ENCODE data around the gene NR6A1. TPM values are rescaled to one million over a fixed set of nuclear protein-coding genes. Genes with fewer than 3 reads are reported as not detected.

NR6A1 gene
- total RNA-seq, 1 donor from 2014 or later: 1.7 TPM

DNA sequence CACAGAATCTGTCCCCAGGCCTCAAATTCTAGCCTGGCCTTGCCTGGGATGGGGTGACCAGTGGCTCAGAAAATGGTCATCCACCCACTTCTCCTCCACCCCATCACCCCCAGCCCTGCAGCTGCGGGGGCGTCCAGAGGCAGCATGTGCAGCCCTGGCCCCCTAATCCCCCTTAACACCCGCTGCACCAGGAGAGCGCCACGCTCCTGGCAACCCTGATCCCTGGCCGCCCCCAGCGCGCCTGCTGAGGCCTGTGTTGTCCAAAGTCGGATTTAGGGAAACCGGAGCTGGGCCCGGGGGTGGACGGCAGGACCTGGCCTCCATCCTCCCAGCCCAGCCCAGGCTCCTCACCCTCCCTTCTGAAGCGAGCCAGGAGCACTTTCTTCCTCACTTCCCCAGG is 285.9 kb downstream of the NR6A1 start:
- ATAC-seq: no peak

DNA sequence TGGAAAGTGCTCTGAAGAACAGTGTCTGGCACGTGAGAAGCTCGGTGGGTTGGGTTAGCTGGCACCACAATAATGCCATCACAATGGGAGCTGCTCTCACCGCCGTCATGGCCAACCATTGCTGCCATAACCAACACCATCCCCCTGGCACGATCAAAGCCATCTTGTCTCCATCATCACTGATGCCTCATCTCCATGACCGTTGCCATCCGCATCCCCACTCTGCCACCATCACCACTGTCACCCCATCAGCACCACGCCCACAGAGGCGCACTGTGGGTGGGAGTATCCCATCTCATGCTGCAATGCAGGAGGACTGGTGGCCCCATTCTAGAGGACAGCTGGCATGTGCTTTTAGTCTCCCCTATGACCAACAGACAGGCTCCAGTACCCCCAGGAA is 287.6 kb downstream of the NR6A1 start:
- ATAC-seq: no peak

DNA sequence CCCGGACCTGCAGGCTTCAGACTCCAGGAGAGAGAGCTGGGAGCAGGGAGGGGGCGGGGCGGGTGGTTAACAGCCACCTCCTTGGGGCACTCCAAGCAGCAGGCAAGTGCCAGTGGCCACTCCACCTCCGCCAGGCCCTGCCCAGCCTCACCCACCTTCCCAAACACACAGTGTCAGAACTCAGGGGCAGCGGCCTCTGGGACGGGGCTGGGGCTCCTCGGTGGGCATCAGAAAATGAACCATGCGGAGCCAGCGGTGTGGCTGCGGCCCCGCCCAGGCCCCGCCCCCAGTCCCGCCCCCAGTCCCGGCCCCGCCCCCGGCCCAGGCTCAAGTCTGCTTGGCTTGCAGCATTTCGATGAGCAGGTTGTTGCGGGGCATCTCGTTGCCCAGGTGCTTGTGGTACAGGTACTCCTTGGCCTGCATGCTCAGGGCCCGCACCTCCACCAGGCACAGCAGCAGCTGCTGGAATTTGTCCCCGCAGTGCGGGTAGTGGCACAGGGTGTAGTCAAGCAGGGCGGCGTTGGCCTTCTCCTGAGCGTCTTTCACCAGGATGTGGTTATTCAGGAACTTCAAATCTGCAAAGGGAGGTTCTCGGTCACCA is 288.6 kb downstream of the NR6A1 start:
- no peak for ATAC-seq

DNA sequence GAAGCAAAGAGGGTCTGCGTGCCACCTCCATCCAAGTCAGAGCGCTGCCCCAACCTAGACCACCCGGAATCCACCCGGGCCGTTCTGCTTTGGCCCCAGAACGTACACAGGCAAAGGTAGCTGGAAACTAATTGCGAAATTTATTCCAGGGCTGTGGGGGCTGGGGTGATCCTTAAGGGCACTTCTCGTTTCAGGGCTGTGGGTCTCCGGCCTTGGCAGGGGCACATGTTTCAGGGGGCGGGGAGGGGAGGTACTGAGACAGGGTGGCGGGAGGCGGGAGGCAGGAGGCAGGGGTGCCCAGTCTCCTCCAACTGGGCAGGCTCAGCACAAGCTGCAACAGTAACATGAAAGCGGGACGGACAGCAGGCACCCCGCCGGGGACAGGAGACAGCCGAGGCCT is 290.0 kb downstream of the NR6A1 start:
- ATAC-seq: no peak

DNA sequence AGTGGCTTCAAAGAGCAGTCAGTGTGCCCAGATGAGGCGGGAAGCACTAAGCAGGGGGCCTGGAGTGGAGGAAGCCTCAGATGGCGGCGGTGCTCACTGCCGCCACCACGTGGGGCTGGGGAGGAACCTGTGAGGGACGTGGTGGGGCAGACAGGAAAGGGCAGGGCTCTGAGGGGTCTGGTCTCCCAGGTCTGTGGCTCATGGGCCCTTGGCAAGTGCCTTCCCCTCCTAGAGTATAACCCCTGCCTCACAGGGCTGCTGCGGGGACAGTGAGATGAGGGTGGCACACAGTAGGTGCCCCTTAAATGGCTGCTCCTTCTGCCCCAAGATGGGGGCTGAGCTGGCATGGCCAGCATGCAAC is 290.5 kb downstream of the NR6A1 start:
- ATAC-seq: no peak

DNA sequence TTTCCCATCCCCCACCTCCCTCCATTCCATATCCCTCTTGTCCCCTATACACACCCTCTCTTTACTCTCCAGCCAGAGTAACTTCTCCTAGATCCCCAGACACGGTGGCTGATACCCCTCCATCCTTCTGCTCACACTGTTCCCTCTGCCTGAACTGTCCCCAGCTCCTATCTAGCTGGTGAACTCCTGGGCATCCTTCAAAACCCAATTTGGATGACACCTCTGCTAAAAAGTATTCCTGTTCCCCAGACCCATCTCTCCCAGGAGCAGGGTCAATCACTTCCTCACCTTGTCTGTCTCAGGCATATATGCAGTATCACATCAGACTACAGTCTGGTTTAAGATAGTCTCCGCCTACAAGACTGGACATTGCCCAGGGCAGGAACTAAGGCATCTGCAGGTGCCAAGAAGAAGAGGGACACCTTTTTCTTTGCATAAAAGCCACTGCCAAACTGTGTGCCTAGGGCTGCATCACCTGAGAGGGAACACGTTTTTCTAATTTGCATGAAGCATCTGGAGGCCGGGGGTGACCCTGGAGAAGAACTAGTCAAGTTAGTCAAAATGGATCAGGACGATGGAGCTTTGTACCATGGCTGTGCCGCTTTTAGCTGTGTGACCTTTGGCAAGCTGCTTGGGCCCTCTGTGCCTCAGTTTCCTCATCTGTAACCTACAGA is 291.0 kb downstream of the NR6A1 start:
- ATAC-seq: no peak

DNA sequence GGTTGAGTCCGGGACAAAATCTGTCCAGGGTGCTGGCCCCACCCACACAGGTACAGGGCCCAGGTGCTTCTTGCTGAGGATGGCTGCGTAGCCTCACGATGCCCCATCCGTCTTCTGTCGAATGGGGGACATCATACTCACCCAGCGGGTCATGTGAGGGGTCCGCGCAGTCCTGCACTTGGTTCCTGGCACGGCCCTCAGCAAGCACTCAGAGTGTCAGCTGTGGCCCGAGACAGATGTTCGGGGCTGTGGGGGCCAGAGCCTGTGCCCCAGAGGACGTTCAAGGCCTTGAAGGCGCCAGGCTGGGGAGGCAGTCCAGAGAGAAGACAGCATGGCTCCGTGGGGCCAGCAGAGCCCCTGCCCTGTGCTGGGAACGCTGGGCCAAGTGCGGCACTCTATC is 291.7 kb downstream of the NR6A1 start:
- ATAC-seq: no peak

DNA sequence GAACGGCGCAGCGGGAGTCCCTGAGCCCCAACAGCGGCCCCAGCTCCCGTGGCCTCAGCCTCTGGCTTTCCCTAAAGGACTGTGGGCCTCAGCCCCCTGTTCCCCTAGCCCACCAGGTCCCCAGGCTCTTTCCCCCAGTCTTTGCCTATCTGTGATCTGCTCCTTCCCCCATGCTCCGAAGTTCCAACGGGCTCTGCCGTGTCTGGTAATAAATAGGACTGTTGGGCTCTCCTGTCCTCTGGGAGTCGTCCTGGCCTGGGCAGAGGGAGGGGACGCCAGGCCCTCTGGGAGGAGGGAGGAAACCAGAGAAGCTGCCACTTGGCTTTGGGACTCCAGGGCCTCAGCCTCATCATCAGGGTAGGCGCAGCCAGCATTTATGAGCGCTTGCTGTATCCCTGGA is 292.8 kb downstream of the NR6A1 start:
- no peak for ATAC-seq

DNA sequence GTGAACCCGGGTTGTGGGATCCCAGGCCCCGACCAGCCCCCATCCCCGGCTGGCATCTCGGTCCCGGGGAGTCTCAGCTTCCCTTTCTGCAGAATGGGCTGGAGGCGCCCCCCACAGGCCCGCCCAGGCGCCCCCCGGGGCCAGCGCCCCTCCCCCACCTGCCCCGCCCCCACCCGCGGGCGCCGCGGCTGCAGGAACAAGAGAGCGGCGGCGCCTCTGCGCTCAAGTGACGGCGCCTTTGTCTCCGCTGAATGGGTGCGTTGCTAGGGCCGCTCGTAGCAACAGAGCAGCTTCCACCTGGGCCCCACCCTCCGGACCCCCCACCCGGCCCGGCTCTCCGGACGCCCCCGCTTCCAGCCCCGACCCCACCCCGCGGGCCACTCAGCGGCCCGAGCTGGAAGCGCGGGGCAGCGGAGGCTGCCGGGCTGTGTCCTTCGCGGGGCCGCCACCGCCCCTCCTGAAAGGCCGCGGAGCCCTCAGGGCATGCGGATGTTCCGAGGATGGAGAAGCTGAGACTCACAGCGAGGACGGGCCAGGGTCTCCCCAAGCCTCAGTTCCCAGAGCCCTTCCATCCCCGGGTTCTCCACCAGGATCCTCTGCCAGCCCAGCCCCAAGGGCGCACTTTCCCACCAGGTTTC is 293.3 kb downstream of the NR6A1 start:
- ATAC-seq: no peak

DNA sequence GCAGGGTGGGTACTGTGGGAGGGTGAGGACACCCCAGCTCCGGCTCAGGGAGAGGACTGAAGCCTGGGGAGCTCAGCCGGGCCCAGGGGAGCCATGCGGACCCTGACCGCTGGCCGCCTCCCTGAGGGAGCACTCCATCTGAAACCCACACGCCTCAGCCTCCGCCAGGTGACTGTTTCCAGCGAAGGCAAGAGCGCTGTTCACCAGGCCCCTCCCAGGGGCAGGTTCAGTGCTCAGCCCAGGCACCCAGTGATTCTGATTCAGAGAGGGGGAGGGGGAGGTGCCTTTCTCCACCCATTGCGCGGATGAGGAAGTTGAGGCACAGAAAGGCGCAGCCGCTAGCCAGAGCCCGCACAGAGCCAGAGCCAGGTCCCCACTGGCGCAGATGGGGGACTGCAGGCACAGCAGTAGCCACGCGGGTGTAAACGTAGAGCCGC is 293.9 kb downstream of the NR6A1 start:
- ATAC-seq: peak; percentile 35

DNA sequence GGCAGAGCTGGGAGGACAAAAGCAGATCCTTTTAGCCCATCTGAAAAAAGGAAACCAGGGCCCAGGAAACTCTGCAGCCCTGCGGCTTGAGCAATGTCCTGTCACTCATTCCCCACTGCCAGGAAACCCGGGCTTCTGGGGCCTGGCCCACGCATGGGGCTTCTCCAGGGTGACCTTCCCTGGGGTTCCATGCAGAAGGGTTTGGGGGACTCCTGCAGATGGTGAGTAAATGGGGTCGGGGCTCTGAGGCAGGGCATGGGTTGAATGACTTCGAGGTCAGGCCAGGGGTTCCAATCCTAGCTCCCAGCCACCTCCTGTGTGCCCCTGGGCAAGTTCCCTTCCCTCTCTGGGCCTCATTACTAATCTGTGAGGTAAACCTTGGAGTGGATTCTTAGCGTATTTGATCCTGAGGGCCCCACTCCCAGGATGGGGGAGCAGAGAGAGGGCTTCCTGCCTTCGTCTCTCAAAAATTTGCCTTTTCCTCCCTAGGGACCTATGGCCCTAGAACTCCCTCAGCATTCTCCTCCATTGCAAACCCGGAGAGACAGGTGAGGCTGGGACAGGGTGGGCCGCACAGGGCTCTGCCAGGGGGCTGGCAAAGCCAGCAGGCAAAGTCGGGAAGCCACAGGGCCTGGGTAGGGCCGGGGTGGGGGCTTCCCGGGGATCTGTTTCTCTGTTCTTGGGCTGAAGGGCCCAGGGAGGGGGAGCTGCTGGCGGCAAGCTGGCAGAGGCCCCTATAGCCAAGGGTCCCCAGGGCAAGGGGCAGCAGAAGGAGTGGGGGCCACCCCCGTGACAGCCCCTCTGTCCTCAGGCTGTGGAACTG is 295.0 kb downstream of the NR6A1 start:
- no peak for ATAC-seq

DNA sequence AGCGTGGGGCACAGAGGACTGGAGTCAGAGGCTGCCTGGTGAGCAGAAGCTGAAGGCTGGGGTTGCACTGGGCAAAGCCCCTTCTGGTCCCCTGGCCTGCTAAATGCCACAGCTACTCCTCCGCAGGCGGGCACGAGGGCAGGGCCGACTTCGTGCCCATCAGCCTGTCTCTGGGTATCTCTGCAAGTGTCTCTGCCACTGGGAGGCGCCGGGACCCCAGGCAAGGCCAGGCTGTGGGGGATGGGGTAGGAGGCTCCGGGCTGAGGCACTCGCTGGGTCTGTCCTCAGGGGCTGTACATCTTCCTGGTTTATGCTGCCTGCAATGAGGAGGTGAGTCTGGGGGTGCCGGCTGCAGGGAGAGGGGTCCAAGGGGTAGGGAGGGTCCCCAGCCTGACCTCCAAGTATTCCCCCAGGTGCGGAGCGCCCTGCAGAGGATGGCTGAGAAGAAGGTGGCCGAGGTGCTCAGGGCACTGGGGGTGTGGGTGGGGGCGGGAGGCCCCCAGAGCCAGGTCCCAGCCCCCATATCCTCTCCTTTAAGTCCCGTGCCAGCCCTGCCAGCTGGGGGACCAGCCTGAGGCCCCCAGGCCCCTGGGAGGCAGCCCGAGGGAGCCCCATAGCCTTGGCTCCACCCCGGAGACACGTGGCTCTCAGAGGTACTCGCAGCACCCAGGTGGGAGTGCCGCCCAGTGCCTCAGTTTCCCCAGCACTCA is 295.8 kb downstream of the NR6A1 start:
- no peak for ATAC-seq

DNA sequence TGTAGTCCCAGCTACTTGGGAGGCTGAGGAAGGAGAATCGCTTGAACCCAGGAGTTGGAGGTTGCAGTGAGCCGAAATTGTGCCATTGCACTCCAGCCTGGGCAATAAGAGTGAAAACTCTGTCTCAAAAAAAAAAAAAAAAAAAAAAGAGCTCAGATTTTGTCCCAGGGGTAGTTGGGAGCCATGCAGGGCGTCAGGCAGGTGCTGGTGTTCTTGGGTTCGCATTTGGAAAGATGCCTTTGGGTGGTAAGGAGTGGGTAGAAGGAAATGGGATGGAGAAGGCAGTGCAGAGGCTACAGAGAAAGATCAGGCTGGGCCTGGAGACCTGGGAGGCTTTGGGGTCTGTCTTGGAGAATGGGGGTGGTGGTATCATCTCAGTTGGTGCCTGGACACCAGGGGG is 297.0 kb downstream of the NR6A1 start:
- ATAC-seq: no peak

DNA sequence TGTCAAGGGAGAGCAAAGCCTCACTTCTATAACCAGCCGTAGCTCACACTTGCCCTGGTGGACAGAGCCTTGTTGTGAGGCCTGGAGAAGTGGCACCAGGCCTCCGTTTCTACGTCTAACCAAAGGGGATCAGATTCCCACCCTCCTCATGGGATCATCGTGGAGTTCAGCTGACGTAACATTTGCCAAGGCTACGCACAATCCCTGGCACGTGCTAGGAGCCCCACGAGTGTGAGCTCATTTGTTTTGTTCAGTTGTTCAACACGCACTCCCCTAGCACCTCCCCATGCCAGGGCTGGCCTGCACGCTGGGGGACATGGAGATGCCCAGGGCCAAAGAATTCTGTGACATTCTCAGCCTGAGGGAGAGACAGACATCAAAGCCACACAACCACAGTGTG is 297.8 kb downstream of the NR6A1 start:
- no peak for ATAC-seq

DNA sequence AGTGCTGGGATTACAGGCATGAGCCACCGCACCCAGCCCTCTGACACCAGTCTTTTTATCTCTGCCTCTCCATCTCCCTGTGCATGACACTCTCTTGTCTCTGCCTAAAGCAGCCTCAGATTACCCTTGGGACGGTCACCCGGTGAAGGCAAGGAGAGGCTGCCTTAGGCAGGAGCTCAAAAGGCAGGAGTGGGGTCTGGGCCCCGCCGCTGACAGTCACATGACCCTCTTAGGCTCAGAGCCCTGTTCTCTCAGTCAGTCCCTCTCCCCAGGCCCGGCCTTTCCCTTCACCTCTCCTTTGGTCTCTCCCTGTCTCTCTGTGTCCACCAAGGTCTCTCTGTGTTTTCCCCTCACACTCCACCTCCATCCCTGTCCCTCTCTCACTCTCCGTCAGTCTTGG is 298.3 kb downstream of the NR6A1 start:
- ATAC-seq: no peak

DNA sequence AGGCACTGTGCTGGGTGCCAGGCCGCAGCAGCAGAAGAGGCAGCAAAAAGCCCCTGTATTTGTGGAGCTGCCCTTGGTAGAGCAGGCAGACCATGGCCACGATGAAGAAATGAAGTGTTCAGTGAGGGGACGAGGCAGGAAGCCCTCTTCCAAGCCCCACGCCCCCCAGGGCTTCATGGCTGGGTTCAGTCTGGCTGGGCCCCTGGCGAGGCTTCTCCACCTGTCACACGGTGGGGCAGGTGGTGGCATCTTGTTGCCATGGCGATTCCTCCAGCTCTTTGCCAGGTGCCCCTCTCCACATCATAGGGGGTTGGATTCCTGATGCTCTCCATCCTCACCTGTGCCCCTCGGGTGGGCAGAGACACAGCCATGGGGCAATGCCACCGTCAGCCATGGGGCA is 299.4 kb downstream of the NR6A1 start:
- no peak for ATAC-seq

DNA sequence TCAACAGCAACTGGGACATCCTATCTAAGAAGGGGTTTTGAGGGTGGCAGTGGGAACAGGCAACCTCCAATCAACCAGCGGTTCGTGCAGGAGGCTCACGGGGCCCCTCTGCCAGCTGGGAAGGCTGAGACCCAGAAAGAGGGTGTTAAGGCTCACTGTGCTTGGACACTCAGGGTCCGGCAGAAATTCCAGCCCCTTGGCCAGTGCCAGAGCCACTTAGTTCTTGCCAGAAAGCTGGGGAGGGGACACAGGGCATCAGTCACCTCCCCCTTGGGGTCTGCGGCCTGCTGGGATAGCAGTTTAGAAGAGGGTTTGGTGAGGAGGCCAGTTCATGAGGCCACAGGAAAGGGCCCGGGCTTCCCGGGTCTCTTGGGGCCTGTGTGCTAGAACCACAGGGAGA is 300.4 kb downstream of the NR6A1 start:
- no peak for ATAC-seq

DNA sequence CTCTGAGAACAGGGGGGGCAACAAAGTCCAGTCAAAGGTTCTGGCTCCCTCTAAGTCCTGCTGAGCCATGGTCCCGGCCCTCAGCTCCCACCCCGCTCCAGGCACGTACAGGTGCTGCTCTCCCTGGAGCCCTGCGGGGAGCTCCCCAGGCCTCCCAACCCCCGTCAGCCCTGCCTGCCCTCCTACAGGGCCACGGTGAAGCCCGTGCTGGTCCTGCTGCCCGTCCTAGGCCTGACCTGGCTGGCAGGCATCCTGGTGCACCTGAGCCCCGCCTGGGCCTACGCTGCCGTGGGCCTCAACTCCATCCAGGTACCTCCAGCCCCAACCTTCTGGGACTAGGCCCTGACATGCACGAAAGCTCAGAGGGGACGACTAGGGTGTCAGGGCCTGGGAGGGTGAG is 300.8 kb downstream of the NR6A1 start:
- no peak for ATAC-seq

DNA sequence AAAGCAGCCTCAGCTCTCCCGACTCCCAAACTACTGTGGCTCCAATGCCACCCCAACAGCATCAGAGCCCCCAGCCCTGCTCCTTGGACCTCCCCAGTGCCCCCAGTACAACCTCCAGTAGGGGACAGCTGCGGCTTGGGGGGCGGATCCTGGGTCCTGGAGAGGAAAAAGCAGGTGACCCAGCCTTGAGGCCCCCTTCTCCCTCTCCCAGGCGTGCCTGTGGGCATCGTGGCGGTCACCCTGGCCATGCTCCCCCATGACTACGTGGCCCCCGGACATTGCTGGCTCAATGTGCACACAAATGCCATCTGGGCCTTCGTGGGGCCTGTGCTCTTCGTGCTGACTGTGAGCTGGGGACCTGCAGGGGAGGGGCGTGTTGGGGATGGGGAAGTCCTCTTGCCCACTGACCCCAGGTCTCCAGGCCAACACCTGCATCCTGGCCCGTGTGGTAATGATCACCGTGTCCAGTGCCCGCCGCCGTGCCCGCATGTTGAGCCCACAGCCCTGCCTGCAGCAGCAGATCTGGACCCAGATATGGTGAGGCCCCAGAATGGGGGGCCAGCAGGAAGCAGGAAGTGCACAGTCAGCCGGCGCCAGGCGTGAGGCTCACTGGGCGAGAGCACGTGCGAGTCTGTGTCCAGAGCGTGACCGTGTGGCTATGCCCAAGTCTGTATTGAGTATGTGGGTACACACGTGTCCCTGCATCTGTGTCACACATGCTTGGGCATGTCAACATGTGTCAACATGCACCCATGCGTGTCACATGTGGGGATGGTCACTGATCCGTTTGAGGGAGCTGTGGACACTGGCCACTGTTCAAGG is 301.9 kb downstream of the NR6A1 start:
- ATAC-seq: no peak

DNA sequence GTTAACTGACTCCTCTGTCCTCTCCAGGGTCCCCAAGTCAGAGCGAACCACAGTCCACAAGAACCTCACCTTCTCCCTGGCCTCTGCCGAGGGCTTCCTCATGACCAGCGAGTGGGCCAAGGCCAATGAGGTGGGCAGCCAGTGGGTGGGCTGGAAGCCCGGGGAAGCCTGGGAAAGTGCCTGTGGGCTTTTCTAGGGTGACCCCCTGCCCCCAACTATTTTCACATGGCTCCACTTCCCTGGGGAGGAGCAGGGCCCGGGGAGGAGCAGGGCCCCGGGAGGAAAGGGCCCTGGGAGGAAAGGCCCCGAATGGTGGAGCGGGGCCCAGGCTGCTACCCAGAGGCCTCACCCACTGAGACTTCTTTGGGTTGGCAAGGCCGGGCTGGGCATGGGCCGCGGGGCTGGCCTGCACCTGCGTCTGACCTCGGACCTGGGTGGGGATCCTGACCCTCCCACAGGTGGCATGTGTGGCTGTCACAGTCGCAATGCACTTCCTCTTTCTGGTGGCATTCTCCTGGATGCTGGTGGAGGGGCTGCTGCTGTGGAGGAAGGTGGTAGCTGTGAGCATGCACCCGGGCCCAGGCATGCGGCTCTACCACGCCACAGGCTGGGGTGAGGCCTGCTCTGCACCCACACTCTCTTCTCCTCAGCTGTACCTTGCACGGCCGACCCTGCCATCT is 302.9 kb downstream of the NR6A1 start:
- peak; percentile 18 for ATAC-seq

DNA sequence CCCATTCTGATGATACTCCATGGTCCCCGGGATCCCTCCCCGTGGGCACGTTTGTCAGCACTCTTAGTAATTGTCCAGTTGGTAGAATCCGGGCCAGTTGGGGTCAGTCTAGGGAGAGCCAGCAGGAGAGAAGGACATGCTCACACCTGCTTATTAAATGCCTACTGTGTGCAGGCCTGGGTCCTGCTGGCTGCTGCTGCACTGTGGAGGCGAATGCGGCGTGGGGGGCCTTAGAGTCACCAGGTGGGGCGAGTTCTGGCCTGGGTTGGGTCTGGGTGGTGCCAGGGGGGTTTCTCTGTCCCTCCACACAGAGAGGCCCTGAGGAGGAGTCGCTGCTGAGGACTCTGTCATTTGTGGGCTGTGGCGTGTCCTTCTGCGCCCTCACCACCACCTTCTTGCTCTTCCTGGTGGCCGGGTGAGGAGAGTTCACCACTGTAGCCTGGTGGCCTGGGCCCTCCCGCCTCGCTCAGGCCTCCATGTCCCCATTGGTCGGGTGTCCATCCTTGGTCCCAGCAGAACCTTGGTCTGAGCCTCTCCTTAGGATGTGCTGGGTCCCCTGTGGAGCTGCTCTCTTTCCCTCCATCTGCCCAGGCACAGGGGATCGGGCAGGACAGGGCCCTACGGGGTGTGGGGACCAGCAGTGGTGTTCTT is 303.6 kb downstream of the NR6A1 start:
- no peak for ATAC-seq

Measured in esophagus mucosa (tissue), 1 donor.